Stimulated activated CD4-positive, alpha-beta T cell treated with anti-CD3 and anti-CD28 coated beads, Interleukin-12 subunit alpha, Interleukin-12 subunit beta, amount 100 ng/mL, for 4 hours (primary cell): ENCODE results near the gene ZCCHC14.
"Not testable (repeated sequence)": the region's sequence is repeated elsewhere in the genome, so short reads cannot be mapped to it uniquely, and the experiment has no call there.

Source experiments
- DNase-seq: peaks from one replicate; pipeline ENCODE4 v3.0.0-alpha.2; 2020

Gene ZCCHC14

DNA sequence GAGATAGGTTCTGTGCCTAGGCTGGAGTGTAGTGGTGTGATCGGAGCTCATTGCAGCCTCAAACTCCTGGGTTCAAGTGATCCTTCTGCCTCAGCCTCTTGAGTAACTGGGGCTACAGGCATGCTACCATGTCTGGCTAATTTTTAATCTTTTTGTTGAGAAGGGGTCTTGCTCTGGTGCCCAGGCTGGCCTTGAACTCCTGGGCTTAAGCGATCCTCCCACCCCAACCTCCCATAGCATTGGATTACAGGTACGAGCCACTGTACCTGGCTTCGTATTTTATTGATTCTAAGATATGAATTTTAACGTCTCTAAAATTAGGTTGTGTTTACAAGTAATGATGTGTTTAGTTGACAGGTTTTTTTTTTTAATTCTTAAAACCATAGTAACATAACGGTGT lies 30.8 kb upstream of the ZCCHC14 start:
- DNase-seq: not testable (repeated sequence)

DNA sequence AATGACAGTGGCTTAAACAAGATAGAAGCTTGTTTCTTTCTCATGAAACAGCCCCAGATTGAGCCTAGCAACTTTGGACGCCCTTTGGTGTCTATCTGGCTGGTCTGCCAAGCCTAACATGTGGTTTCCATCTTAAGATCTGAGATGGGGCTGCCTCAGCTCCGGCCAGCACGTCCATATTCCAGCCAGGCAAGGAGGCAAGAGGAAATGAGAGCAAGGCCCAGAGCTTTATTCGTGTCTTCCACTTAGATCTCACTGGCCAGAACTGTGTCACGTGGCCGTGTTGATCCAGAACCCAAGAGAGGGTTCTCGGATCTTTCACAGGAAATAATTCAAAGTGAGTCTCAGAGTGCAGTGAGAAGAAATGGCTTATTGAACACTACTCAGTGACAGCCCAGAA lies 28.9 kb upstream of the ZCCHC14 start:
- not testable (repeated sequence) for DNase-seq

DNA sequence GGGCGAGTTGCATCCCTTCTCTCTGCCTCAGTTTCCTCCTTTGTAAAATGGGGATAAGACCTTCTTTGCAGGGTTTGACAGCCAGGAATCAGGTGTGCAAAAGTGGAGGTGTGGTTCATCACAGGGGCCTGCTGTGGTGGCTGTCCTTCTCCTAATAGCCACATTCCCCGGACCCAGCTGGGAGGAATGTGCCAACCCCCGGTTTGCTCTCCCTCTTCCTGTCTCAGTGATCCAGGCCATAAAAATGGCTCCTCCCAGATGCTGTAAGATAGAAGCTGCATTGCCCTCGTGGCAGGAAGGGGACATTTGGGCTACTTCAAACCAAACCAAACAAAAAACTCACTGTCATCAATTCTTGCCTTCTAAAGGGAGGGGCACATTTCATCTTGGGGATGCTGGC lies 26.3 kb upstream of the ZCCHC14 start:
- not testable (repeated sequence) for DNase-seq

DNA sequence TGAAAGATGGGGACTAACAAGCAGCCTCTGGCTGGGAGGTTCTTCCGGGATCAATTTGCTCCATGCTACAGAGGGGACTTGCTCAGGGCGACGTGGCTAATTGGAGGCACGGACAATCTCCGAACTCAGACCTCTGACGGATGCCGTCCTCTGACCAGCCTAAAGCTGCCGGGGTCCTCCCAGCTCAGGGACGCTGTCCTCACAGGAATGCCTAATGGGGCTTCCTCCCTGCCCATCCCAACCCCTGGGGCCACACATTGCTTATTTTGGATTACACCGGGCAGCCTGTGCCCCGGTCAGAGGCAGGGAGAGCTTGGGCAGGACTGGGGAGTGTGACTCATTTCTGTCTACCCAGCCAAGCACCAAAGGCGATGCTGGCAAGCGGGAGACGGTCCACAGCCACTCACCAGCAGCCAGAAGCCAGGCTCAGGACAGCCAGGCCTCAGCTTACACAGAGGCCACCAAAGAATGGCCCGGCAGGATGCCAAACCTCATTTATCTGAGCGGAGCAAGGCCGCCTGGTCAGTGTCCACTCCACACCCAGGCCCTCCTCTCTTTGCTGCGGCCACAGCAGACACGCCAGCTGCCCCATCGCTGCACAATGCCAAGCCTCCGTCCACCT lies 25.7 kb upstream of the ZCCHC14 start:
- not testable (repeated sequence) for DNase-seq

DNA sequence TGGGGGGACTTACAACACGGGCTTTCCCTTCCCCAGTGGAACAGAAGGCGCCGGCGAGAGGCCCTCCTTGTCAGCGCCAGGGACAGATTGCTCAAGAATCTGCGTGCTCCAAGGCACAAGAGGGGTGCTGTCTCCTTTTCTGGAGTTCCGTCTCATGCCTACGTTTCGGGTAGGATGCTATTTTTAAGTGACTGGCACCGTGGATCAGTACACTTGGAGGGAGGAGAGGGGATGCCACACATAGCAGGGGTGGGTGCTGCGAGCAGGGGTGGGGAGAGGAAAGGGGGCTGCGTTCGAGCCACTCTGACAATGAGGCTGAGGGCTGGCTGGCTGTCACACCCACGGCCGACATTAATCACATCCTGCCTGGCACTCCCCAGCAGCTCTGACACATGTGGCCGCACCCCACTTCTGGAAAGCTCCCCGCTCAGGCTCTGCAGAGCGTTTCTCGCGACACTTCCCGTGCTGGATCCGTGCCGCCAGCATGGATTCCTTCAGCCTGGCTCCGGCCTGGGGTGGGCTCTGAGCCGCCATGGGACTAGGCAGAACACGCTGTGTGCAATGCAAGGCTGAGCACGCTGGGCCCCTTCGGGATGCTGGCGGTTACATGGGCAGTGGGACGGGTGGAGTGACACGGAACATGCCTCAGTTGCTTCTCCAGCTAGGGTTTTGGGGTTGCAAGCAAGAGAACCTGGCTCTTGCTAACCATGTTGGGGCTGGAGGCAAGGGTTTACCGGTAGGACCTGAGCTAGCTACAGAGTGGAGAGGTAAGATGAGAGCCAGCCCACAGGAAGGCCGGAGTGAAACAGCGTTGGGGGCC lies 25.0 kb upstream of the ZCCHC14 start:
- not testable (repeated sequence) for DNase-seq

DNA sequence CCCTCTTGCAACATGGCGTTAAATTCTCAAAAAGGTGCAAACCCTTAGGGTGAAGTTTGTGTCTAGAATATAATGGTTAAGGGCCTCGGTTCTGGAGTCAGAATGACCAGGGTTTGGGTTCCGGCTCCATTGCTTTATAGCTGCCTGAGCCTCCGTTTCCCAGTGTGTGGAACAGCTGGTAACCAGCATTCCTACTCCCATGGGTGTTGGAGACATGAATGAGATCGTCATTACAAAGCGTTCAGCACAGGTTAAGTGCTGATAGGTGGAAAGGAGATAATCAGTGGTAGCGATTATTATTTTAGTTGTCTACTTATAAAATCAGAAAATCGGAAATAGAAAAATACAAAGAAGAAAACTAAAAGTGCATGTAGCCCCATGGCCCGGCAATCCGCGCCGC lies 23.5 kb upstream of the ZCCHC14 start:
- DNase-seq: no peak

DNA sequence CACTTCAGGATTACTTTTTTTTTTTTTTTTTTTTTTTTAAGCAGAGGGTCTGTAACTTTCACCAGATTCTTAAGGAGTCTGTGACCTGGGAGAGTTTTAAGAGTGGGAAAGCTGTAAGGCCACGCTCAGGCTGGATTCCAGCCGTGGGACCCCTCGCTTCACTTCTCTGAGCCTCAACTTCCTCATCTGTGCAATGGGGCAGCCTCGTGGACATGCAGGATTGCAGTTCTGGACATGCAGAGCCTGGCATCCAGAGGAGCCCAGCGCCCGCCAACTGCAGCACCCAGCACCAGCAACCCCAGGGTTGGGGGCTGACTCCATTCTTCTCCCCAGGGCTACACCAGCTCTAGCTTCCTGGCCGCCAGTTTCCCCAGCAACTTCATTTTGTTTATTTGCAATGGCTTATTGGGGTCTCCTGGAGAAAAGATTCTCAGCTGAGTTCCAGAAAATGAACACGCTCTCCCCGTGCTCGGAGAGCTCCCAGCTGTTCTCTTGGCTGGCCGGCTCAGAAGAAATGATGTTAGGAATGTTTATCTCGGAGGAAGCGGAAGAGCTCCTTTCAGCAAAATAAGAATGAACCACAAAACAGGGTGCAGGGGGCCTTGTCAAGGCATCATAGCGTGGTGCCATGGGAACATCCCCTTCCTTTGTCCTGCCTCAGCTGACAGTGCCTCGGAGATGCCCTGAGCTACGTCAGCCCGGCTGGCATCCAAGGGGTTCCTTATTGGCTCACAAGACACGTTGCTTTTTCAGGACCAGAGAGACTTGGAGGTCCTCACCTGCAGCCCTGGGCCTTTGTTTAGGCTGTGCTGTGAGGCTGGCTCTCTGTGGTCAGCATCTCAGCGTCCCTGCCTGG lies 22.9 kb upstream of the ZCCHC14 start:
- DNase-seq: no peak

DNA sequence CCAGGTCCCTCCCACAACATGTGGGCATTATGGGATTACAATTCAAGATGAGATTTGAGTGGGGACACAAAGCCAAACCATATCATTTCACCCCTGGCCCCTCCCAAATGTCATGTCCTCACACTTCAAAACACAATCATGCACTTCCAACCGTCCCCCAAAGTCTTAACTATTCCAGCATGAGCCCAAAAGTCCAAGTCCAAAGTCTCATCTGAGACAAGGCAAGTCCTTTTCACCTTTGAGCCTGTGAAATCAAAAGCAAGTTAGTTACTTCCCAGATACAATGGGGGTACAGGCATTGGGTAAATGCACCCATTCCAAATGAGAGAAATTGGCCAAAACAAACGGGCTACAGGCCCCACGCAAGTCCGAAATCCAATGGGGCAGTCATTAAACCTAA lies 17.0 kb upstream of the ZCCHC14 start:
- DNase-seq: not testable (repeated sequence)

DNA sequence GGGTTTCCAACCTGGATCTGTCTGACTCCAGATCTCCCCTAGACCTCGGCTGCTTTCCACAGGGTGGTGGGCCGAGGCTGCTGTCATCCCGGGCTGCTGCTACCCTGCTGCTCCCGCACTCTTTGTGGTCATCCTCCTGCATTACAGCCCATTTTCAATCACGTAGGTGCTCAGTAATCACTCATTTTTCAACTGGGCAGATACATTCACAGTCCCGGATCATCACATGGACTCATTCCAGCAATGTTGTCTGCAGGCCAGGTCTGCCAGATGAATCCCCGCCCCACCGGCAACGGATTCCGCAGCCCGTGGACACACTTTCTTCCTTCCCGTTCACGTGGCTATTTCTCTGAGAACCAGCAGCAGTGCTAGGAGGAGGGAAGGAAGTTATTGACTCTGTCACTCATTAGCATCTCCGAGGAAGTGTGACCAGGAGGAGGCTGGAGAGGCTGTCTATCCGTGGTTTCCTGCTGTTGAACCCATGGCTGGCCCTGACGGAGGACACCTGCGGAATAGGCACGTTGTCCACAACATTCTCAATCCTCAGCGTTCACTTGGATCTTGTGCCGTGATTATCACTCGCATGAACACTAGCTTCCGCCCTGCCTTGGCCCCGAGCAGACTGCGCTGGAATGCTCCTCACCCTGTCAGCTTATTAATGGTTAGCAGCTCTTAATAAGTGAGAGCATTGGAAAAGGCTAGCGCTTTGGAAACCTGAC lies 14.7 kb upstream of the ZCCHC14 start:
- no peak for DNase-seq

DNA sequence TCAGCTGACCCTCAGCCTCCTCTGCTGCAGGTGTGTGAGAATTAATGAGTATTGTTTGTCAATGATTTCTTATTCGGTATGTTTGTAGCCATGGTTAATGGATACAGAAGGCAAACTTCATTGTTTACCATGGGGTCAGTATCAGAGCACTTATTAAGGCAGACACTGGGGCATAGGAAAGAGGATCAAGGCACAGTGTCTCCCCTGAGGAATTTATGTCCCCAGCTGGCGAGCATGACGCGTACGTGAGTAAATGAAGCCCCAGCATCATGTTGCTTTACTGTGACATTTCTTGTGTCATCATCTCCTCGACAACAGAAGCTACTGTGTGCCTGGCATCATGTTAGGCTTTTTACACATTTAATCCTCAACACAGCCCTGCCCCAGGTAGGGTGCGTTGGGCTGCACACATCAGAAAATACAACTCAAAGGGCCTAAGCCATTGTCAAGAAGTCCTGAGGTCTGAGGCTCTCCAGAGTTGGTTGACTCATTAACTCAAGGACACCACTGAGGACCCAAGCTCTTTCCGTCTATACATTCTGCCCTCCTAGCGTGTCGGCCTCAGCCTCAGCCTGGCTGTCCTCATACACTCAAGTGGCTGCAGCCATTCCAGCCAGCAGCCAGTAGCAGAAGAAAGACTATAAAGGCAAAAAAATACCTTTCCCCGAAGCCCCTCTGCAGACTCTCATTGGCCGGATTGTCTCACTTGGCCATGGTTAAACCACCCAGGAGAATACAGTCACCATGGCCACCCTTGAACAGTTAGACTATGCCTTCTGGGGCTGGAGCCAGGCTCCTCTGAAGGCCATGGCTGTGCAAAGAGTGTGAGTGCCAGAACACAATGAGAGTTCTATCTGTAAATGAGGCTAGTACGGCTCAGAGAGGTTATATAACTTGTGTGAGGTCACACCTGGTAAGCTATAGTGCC lies 13.9 kb upstream of the ZCCHC14 start:
- DNase-seq: no peak

DNA sequence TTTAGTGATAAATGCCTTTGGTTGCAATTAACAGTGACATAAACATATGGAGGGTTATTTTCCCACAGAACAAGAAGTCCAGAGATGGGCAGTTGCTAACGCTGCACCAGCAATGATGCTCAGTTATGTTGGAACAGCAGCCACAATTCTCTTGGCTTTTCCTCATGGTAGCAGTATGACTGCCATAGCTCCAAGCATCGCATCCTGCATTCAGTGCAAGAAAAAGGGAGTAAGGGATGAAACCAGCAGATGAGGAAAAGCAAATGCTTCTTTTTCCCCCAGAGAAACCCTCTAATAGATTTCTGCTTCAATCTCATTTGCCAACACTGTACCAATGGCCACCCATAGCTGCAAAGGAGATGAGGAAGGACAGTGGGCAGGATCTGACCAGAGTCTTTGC lies 13.0 kb upstream of the ZCCHC14 start:
- DNase-seq: no peak

DNA sequence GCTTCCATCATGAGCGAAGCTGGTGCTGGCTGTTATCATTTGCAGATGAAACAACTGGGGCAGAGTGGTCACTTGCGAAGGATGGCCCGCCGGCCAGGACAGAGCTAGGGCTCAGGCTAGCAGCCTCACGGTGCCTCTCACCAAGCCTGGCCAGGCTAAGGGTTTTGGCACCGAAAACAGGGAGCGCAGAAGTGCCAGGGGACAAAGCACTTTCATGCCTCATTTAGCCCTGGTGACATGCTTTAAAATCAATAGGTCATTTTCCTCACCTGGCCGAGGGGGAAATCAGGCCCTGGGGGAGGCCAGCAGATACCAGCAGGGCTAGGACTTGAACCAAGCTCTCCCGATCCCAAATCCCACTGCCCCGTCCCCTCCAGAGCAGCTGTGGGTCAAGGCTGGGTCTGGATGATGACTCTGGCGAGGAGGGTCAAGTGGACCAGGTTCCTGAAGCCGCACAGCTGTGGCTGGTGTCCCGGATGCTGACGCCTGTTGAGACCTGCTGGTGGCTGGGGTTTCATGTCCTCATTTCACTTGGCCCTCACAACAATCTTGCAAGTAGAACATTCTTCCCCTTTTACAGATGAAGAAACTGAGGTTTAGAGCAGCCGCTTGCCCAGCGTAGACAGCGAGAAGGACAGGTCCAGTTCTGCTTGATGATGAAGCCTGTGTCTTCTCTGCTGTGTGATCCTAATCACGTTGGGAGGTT lies 10.6 kb upstream of the ZCCHC14 start:
- DNase-seq: not testable (repeated sequence)

DNA sequence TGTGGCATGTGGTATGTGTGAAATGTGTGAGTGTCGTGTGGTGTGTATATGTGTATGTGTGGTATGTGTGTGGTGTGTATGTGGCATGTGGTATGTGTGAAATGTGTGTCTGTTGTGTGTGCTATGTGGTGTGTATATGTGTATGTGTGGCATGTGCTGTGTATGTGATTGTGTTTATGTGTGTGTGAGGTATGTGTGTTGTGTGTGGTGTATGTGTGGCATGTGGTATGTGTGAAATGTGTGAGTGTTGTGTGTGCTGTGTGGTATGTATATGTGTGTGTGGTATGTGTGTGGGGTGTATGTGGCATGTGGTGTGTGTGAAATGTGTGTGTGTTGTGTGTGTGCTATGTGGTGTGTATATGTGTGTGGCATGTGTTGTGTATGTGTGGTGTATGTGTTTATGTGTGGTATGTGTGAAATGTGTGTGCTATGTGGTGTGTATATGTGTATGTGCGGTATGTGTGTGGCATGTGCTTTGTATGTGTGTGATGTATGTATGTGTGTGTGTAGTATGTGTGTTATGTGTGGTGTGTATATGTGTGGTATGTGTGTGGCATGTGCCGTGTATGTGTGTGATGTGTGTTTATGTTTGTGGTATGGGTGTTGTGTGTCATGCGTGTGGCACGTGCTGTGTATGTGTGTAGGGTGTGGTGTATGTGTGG lies 9.6 kb upstream of the ZCCHC14 start:
- no peak for DNase-seq

DNA sequence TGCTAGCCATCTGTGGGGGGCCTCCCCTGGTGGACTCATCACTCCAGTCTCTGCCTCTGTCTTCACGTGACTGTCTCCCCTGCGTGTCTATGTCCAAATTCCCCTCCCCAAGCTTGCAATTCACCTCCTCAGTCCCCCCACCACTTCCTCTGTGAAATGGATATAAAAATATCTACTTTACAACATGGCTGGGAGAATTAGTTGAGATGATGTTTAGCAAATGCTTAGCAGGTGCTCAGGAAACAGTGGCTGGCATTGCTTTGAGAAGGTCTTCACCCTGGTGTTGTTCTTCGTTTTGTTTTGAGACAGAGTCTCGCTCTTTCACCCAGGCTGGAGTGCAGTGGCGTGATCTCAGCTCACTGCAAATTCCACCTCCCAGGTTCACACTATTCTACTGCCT lies 8.3 kb upstream of the ZCCHC14 start:
- DNase-seq: no peak

DNA sequence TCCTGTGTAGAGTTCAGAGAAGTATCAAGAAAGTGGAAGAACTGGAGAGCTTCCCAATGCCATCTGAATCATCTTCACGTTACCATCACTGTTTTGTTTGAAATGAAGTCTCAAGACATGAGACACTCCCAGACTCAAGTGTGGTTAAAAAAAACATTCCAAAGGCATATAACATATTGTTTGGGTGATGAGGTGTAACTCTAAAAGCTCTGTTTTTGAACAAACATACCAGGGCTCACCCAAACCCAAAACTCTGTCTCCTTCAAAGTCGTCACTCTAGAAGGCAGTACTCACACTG lies 6.3 kb upstream of the ZCCHC14 start:
- DNase-seq: no peak

DNA sequence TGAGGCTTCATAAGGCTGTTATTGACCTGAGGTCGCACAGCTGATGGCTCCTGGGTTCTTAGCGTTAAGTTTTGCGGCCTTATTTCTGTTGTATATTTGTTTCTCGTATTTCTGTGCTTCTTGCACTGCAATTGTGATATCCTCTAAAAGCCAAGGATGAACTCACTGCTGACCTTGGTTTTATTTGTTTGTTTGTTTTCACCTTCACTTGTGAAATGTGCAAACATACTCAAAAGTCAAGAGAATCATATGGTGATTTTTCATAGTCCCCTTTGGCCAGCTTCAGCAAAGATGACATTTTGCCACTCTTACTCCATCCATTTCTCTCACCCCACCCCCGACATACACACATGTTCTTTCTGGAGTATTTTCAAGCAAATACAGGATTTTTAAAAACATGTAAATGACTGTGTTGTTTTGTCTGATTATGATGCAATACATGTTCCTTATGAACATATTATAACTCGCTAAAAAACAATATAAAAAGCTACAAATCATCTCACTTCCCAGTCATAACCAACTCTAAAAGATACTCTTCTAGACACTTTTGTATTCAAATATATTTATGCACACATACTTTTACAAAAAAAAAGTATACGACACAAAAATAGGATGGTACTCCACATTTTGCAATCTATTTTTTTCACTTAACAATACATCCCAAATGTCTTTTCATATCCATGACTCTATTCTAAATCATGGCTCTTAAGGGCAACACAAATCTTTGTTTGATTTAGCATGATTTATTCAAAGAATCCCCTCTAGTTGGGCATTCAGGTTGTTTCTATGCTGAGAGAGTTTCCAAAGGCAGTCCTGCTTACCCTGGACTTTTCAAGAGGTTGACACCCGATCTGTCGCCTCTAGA lies 5.7 kb upstream of the ZCCHC14 start:
- no peak for DNase-seq

DNA sequence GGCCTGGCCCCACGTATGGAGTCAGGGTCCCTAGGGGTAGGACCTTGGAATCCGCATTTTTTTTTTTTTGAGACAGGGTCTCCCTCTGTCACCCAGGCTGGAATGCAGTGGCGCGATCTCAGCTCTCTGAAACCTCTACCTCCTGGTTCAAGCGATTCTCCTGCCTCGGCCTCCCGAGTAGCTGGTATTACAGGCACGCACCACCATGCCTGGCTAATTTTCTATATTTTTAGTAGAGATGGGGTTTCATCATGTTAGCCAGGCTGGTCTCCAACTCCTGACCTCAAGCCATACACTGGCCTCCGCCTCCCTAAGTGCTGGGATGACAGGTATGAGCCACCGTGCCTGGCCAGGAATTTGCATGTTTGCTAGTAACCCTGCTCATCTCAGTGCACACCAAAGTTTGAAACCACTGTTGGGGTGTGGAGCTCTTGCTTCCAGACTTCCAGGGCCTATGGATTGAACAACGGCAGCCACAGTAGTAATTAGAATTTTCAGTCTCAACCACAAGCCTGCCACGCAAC lies 5.0 kb upstream of the ZCCHC14 start:
- DNase-seq: not testable (repeated sequence)

DNA sequence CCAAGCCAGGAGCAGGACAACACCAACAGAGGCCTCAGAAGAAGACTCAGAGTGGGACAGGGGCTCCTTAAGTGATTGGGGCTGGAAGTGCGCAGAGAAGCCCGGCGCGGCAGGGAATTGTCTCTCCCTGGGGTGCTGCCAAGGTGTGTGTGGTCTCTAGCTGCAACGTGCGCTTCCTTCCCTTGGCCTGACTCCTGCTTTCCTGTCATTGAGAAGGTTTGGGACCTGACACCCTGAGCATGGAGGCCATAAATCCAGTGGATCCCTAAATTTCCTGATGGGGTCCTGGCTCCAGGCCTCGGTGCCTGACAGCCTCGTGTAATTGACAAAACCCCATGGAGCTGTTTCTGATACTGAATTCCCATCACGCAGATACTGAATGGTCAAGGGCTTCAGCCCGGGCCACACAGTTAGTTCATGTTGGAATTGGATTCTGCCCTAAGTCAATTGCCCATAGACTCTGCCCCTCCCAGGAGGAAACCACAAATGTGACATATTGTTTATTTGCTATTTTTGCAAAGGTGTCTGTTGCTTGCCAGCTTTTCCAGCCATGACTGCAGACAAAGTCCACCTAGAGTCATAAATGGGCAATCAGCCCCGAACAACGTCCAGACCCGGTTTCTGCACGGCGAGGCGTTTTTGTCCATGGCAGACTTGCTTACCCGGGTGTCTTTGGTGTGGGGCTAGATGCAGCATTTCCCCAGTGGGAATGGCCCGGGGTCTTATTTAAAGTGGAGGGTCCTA lies 4.4 kb upstream of the ZCCHC14 start:
- DNase-seq: not testable (repeated sequence)

DNA sequence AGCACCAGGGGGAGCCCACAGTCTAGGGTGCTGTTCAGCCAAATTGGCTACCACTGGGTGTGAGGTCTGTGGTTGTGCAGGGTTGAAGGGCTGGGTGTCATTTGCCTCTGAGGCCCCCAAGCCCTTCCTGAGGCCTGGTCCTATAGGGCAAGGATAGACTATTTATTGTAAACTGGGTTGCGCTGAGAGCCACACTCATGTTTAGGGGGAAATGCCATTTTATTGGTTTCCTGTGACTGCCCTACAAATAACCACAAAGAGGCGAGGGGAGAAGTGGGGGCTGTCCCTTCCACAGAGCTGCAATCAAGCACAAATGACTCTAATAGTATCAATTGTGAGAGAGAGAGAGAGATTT lies 3.6 kb upstream of the ZCCHC14 start:
- no peak for DNase-seq
